IPS-15b (cell line): Measurements from ENCODE around the gene CHST13.
A peak's percentile ranks its signal among the peaks of the same experiment; 100 is the strongest.

Source experiments
- H3K27me3 ChIP-seq: one replicate; pipeline ENCODE4 v1.6.1; 2013; ENCODE audit warnings: low read length; ENCODE audit not compliant: control insufficient read depth, insufficient read depth
- H3K36me3 ChIP-seq: one replicate; pipeline ENCODE4 v1.6.1; 2013; ENCODE audit warnings: low read length; ENCODE audit not compliant: control insufficient read depth, insufficient read depth
- H3K4me1 ChIP-seq: one replicate; pipeline ENCODE4 v1.6.1; 2013; ENCODE audit warnings: mild to moderate bottlenecking, low read length; ENCODE audit not compliant: control insufficient read depth, insufficient read depth
- H3K4me3 ChIP-seq: one replicate; pipeline ENCODE4 v1.5.1; 2013; ENCODE audit warnings: low read depth, low read length
- H3K9ac ChIP-seq: one replicate; pipeline ENCODE4 v1.6.1; 2013; ENCODE audit warnings: low read depth, mild to moderate bottlenecking, low read length
- H3K9me3 ChIP-seq: one replicate; pipeline ENCODE4 v1.6.1; 2013; ENCODE audit warnings: mild to moderate bottlenecking, low read length; ENCODE audit not compliant: control insufficient read depth, insufficient read depth

The CHST13 gene

GRCh38 chr3:126522363-126522788 is 1.6 kb upstream of the CHST13 start:
- no peaks in the 10 kb centered on the region for H3K36me3 ChIP-seq
- H3K9ac ChIP-seq = no peak overlapping the region
- no peaks in the 10 kb centered on the region for H3K9me3 ChIP-seq
- no peak overlapping the region for H3K4me3 ChIP-seq
- H3K4me1 ChIP-seq = peaks cover 2% of the 10 kb centered on the region
- H3K27me3 ChIP-seq = peaks cover 21% of the 10 kb centered on the region

- Histone ChIP-seq H3K36me3 (no peaks in the 10 kb centered on the region), H3K4me3 (peak overlapping the region; percentile 50), H3K9me3 (no peaks in the 10 kb centered on the region), H3K9ac (no peak overlapping the region), H3K4me1 (peaks cover 2% of the 10 kb centered on the region), H3K27me3 (peaks cover 21% of the 10 kb centered on the region)
Observed at GRCh38 chr3:126524429-126524988, 554 bp downstream of the CHST13 start.

GRCh38 chr3:126525091-126525852 is 1.3 kb downstream of the CHST13 start:
- no peak overlapping the region for H3K9ac ChIP-seq
- peaks cover 21% of the 10 kb centered on the region for H3K27me3 ChIP-seq
- no peaks in the 10 kb centered on the region for H3K9me3 ChIP-seq
- H3K36me3 ChIP-seq = no peaks in the 10 kb centered on the region
- H3K4me3 ChIP-seq = peak overlapping the region; percentile 50
- peaks cover 2% of the 10 kb centered on the region for H3K4me1 ChIP-seq

- Histone ChIP-seq H3K4me3 (no peak overlapping the region), H3K9ac (no peak overlapping the region), H3K9me3 (no peaks in the 10 kb centered on the region), H3K27me3 (peaks cover 21% of the 10 kb centered on the region), H3K4me1 (peaks cover 2% of the 10 kb centered on the region), H3K36me3 (no peaks in the 10 kb centered on the region)
Observed at GRCh38 chr3:126525853-126526667, 2.1 kb downstream of the CHST13 start.

GRCh38 chr3:126526668-126527005 is 2.7 kb downstream of the CHST13 start:
- no peak overlapping the region for H3K4me3 ChIP-seq
- H3K4me1 ChIP-seq = peaks cover 2% of the 10 kb centered on the region
- H3K27me3 ChIP-seq = peaks cover 21% of the 10 kb centered on the region
- H3K9me3 ChIP-seq = no peaks in the 10 kb centered on the region
- H3K9ac ChIP-seq = no peak overlapping the region
- no peaks in the 10 kb centered on the region for H3K36me3 ChIP-seq

GRCh38 chr3:126527006-126527405 is 3.1 kb downstream of the CHST13 start:
- Histone ChIP-seq H3K36me3 (no peaks in the 10 kb centered on the region), H3K9ac (no peak overlapping the region), H3K4me3 (no peak overlapping the region), H3K4me1 (peaks cover 2% of the 10 kb centered on the region), H3K27me3 (peaks cover 21% of the 10 kb centered on the region), H3K9me3 (no peaks in the 10 kb centered on the region)

- Histone ChIP-seq H3K4me3 (no peak overlapping the region), H3K36me3 (no peaks in the 10 kb centered on the region), H3K4me1 (peaks cover 2% of the 10 kb centered on the region), H3K9me3 (no peaks in the 10 kb centered on the region), H3K9ac (no peak overlapping the region), H3K27me3 (peaks cover 18% of the 10 kb centered on the region)
Observed at GRCh38 chr3:126527455-126528211, 3.7 kb downstream of the CHST13 start.

GRCh38 chr3:126528419-126528799 is 4.5 kb downstream of the CHST13 start:
- H3K4me3 ChIP-seq = no peak overlapping the region
- H3K36me3 ChIP-seq = no peaks in the 10 kb centered on the region
- no peaks in the 10 kb centered on the region for H3K9me3 ChIP-seq
- H3K9ac ChIP-seq = no peak overlapping the region
- peaks cover 11% of the 10 kb centered on the region for H3K27me3 ChIP-seq
- peaks cover 2% of the 10 kb centered on the region for H3K4me1 ChIP-seq

- Histone ChIP-seq H3K4me3 (no peak overlapping the region), H3K9ac (no peak overlapping the region), H3K9me3 (no peaks in the 10 kb centered on the region), H3K4me1 (no peaks in the 10 kb centered on the region), H3K27me3 (peaks cover 7% of the 10 kb centered on the region), H3K36me3 (no peaks in the 10 kb centered on the region)
Observed at GRCh38 chr3:126528800-126529541, 5.0 kb downstream of the CHST13 start.

GRCh38 chr3:126529585-126530170 is 5.7 kb downstream of the CHST13 start:
- Histone ChIP-seq H3K9ac (no peak overlapping the region), H3K4me3 (no peak overlapping the region), H3K27me3 (peaks cover 7% of the 10 kb centered on the region), H3K36me3 (no peaks in the 10 kb centered on the region), H3K4me1 (no peaks in the 10 kb centered on the region), H3K9me3 (no peaks in the 10 kb centered on the region)
